HepG2 (cell line): ENCODE data around the gene ALPK3.

Source experiments
- ARNT ChIP-seq: fragments of 450-650 bp; IDR thresholded peaks from 2 replicates; pipeline ENCODE4 v1.6.1; 2017
- CC2D1A ChIP-seq: sonication (generic); formaldehyde crosslinking; IDR thresholded peaks from 2 replicates; pipeline ENCODE4 v1.8.1; 2023; ENCODE audit warnings: mild to moderate bottlenecking, missing genetic modification reagents
- JUN ChIP-seq: sonication (generic); formaldehyde crosslinking; IDR thresholded peaks from 2 replicates; pipeline ENCODE4 v1.4.0; 2020; ENCODE audit warnings: mild to moderate bottlenecking, missing genetic modification reagents
- KDM1A ChIP-seq: IDR thresholded peaks from 2 replicates; pipeline ENCODE4 v1.6.1; 2016; ENCODE audit warnings: missing compliant biosample characterization
- MED1 ChIP-seq: sonication (generic); formaldehyde crosslinking; IDR thresholded peaks from 2 replicates; pipeline ENCODE4 v1.4.0; 2020; ENCODE audit warnings: missing genetic modification reagents
- NFATC3 ChIP-seq: sonication (generic); formaldehyde crosslinking; IDR thresholded peaks from 2 replicates; pipeline ENCODE4 v1.5.1; 2020; ENCODE audit warnings: mild to moderate bottlenecking, missing genetic modification reagents
- ZNF260 ChIP-seq: sonication (generic); formaldehyde crosslinking; IDR thresholded peaks from 2 replicates; pipeline ENCODE4 v1.4.0; 2020; ENCODE audit warnings: missing genetic modification reagents, low read depth, mild to moderate bottlenecking, borderline replicate concordance
- ZNF263 ChIP-seq: sonication (generic); formaldehyde crosslinking; IDR thresholded peaks from 2 replicates; pipeline ENCODE4 v1.4.0; 2020; ENCODE audit warnings: missing genetic modification reagents
- ZNF3 ChIP-seq: IDR thresholded peaks from 2 replicates; pipeline ENCODE4 v1.7.0; 2017; ENCODE audit warnings: inconsistent platforms
- TF ChIP-seq, protein P1 (sequence below): sonication (generic); formaldehyde crosslinking; IDR thresholded peaks from 2 replicates; pipeline ENCODE4 v1.5.0; 2020; ENCODE audit warnings: mild to moderate bottlenecking, missing genetic modification reagents
- TF ChIP-seq, protein P2 (sequence below): IDR thresholded peaks from 2 replicates; pipeline ENCODE4 v1.6.1; 2016
- TF ChIP-seq, protein P3 (sequence below): IDR thresholded peaks from 2 replicates; pipeline ENCODE4 v1.6.1; 2012; ENCODE audit warnings: low read length, improper control_type of control experiment
- TF ChIP-seq, protein P4 (sequence below), 2 experiments: IDR thresholded peaks; 2 replicates each; pipeline ENCODE4 v1.6.1; 2011 to 2012; ENCODE audit warnings: low read length in 2 of 2, borderline replicate concordance in 1 of 2, low read depth in 1 of 2, mild to moderate bottlenecking in 1 of 2, moderate library complexity in 1 of 2
- TF ChIP-seq, protein P5 (sequence below): fragments of 450-650 bp; IDR thresholded peaks from 2 replicates; pipeline ENCODE4 v1.6.1; 2017; ENCODE audit warnings: mild to moderate bottlenecking

DNA sequence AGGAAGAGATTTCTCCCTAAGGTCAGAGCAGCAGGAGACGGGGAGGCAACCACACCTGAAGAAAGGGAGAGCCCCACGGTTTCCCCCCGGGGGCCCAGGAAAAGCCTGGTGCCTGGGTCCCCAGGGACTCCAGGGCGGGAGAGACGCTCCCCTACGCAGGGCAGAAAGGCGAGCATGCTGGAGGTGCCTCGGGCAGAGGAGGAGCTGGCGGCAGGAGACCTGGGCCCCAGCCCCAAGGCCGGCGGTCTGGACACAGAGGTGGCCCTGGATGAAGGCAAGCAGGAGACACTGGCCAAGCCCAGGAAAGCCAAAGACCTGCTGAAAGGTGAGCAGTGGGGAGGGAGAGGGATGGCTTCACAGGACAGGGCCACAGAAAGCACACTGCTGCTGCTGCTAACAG is 41.1 kb downstream of the ALPK3 start:
- TF ChIP-seq NFATC3 (CRISPR knock-in tag) (no peak), KDM1A (no peak), ZNF263 (CRISPR knock-in tag) (no peak), MED1 (CRISPR knock-in tag) (no peak), JUN (CRISPR knock-in tag) (no peak), ZNF3 (CRISPR knock-in tag) (no peak), ARNT (no peak), CC2D1A (no peak), ZNF260 (CRISPR knock-in tag) (no peak)
- TF ChIP-seq, protein P1, sequence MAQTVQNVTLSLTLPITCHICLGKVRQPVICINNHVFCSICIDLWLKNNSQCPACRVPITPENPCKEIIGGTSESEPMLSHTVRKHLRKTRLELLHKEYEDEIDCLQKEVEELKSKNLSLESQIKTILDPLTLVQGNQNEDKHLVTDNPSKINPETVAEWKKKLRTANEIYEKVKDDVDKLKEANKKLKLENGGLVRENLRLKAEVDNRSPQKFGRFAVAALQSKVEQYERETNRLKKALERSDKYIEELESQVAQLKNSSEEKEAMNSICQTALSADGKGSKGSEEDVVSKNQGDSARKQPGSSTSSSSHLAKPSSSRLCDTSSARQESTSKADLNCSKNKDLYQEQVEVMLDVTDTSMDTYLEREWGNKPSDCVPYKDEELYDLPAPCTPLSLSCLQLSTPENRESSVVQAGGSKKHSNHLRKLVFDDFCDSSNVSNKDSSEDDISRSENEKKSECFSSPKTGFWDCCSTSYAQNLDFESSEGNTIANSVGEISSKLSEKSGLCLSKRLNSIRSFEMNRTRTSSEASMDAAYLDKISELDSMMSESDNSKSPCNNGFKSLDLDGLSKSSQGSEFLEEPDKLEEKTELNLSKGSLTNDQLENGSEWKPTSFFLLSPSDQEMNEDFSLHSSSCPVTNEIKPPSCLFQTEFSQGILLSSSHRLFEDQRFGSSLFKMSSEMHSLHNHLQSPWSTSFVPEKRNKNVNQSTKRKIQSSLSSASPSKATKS (CRISPR knock-in tag): no peak
- TF ChIP-seq, protein P2, sequence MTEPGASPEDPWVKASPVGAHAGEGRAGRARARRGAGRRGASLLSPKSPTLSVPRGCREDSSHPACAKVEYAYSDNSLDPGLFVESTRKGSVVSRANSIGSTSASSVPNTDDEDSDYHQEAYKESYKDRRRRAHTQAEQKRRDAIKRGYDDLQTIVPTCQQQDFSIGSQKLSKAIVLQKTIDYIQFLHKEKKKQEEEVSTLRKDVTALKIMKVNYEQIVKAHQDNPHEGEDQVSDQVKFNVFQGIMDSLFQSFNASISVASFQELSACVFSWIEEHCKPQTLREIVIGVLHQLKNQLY (CRISPR knock-in tag): no peak
- TF ChIP-seq, protein P3, sequence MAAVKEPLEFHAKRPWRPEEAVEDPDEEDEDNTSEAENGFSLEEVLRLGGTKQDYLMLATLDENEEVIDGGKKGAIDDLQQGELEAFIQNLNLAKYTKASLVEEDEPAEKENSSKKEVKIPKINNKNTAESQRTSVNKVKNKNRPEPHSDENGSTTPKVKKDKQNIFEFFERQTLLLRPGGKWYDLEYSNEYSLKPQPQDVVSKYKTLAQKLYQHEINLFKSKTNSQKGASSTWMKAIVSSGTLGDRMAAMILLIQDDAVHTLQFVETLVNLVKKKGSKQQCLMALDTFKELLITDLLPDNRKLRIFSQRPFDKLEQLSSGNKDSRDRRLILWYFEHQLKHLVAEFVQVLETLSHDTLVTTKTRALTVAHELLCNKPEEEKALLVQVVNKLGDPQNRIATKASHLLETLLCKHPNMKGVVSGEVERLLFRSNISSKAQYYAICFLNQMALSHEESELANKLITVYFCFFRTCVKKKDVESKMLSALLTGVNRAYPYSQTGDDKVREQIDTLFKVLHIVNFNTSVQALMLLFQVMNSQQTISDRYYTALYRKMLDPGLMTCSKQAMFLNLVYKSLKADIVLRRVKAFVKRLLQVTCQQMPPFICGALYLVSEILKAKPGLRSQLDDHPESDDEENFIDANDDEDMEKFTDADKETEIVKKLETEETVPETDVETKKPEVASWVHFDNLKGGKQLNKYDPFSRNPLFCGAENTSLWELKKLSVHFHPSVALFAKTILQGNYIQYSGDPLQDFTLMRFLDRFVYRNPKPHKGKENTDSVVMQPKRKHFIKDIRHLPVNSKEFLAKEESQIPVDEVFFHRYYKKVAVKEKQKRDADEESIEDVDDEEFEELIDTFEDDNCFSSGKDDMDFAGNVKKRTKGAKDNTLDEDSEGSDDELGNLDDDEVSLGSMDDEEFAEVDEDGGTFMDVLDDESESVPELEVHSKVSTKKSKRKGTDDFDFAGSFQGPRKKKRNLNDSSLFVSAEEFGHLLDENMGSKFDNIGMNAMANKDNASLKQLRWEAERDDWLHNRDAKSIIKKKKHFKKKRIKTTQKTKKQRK: no peak
- TF ChIP-seq, protein P4, sequence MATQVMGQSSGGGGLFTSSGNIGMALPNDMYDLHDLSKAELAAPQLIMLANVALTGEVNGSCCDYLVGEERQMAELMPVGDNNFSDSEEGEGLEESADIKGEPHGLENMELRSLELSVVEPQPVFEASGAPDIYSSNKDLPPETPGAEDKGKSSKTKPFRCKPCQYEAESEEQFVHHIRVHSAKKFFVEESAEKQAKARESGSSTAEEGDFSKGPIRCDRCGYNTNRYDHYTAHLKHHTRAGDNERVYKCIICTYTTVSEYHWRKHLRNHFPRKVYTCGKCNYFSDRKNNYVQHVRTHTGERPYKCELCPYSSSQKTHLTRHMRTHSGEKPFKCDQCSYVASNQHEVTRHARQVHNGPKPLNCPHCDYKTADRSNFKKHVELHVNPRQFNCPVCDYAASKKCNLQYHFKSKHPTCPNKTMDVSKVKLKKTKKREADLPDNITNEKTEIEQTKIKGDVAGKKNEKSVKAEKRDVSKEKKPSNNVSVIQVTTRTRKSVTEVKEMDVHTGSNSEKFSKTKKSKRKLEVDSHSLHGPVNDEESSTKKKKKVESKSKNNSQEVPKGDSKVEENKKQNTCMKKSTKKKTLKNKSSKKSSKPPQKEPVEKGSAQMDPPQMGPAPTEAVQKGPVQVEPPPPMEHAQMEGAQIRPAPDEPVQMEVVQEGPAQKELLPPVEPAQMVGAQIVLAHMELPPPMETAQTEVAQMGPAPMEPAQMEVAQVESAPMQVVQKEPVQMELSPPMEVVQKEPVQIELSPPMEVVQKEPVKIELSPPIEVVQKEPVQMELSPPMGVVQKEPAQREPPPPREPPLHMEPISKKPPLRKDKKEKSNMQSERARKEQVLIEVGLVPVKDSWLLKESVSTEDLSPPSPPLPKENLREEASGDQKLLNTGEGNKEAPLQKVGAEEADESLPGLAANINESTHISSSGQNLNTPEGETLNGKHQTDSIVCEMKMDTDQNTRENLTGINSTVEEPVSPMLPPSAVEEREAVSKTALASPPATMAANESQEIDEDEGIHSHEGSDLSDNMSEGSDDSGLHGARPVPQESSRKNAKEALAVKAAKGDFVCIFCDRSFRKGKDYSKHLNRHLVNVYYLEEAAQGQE (IDR thresholded peaks at IDR 0.05; ENCODE audit: borderline replicate concordance in 1 of 2, low read depth in 1 of 2, low read length in 2 of 2): no peak
- TF ChIP-seq, protein P5, sequence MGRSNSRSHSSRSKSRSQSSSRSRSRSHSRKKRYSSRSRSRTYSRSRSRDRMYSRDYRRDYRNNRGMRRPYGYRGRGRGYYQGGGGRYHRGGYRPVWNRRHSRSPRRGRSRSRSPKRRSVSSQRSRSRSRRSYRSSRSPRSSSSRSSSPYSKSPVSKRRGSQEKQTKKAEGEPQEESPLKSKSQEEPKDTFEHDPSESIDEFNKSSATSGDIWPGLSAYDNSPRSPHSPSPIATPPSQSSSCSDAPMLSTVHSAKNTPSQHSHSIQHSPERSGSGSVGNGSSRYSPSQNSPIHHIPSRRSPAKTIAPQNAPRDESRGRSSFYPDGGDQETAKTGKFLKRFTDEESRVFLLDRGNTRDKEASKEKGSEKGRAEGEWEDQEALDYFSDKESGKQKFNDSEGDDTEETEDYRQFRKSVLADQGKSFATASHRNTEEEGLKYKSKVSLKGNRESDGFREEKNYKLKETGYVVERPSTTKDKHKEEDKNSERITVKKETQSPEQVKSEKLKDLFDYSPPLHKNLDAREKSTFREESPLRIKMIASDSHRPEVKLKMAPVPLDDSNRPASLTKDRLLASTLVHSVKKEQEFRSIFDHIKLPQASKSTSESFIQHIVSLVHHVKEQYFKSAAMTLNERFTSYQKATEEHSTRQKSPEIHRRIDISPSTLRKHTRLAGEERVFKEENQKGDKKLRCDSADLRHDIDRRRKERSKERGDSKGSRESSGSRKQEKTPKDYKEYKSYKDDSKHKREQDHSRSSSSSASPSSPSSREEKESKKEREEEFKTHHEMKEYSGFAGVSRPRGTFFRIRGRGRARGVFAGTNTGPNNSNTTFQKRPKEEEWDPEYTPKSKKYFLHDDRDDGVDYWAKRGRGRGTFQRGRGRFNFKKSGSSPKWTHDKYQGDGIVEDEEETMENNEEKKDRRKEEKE: no peak
